Measurements from ENCODE around the gene NDST4.

DNA sequence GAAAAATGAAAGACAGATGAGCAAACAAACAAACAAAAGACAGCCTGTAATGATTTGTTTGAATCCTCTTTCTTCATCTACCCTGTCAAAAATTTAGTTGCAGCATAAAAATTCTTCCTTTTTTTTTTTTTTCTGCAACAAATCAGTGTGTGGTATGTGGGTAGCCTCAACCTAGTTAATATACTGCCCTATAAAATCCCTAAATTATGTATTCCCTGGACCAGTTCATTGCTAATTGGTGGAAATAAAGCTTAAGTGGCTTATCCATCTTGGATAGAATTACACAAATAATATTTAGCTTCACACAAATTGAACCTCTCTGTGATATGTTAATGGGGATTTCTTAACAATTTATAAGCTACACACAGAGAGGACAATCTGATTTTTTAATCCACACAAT lies 208.4 kb downstream of the NDST4 start:
- TF ChIP-seq, protein P1, sequence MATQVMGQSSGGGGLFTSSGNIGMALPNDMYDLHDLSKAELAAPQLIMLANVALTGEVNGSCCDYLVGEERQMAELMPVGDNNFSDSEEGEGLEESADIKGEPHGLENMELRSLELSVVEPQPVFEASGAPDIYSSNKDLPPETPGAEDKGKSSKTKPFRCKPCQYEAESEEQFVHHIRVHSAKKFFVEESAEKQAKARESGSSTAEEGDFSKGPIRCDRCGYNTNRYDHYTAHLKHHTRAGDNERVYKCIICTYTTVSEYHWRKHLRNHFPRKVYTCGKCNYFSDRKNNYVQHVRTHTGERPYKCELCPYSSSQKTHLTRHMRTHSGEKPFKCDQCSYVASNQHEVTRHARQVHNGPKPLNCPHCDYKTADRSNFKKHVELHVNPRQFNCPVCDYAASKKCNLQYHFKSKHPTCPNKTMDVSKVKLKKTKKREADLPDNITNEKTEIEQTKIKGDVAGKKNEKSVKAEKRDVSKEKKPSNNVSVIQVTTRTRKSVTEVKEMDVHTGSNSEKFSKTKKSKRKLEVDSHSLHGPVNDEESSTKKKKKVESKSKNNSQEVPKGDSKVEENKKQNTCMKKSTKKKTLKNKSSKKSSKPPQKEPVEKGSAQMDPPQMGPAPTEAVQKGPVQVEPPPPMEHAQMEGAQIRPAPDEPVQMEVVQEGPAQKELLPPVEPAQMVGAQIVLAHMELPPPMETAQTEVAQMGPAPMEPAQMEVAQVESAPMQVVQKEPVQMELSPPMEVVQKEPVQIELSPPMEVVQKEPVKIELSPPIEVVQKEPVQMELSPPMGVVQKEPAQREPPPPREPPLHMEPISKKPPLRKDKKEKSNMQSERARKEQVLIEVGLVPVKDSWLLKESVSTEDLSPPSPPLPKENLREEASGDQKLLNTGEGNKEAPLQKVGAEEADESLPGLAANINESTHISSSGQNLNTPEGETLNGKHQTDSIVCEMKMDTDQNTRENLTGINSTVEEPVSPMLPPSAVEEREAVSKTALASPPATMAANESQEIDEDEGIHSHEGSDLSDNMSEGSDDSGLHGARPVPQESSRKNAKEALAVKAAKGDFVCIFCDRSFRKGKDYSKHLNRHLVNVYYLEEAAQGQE (IDR thresholded peaks at IDR 0.05; ENCODE audit: low read depth), result no peak
- TF ChIP-seq SRF (IDR thresholded peaks at IDR 0.05; ENCODE audit: low read depth) (no peak), POLR2A (IDR thresholded peaks at IDR 0.05; ENCODE audit: borderline replicate concordance, extremely low read depth, insufficient read depth, insufficient read length) (no peak), ZNF274 (IDR thresholded peaks at IDR 0.05; ENCODE audit: low read depth, low read length) (no peak), POLR2AphosphoS5 (IDR thresholded peaks at IDR 0.05; ENCODE audit: low read depth, low read length) (no peak), EZH2phosphoT487 (IDR thresholded peaks at IDR 0.05; ENCODE audit: borderline replicate concordance) (no peak), ELF1 (IDR thresholded peaks at IDR 0.05; ENCODE audit: borderline replicate concordance, low read depth) (no peak), SIN3A (IDR thresholded peaks at IDR 0.05; ENCODE audit: low read depth) (no peak), EGR1 (IDR thresholded peaks at IDR 0.05; ENCODE audit: low read depth) (no peak), EZH2 (IDR thresholded peaks at IDR 0.05) (no peak)
- TF ChIP-seq, protein P2, sequence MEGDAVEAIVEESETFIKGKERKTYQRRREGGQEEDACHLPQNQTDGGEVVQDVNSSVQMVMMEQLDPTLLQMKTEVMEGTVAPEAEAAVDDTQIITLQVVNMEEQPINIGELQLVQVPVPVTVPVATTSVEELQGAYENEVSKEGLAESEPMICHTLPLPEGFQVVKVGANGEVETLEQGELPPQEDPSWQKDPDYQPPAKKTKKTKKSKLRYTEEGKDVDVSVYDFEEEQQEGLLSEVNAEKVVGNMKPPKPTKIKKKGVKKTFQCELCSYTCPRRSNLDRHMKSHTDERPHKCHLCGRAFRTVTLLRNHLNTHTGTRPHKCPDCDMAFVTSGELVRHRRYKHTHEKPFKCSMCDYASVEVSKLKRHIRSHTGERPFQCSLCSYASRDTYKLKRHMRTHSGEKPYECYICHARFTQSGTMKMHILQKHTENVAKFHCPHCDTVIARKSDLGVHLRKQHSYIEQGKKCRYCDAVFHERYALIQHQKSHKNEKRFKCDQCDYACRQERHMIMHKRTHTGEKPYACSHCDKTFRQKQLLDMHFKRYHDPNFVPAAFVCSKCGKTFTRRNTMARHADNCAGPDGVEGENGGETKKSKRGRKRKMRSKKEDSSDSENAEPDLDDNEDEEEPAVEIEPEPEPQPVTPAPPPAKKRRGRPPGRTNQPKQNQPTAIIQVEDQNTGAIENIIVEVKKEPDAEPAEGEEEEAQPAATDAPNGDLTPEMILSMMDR (IDR thresholded peaks at IDR 0.05 in 2 of 3, conservative IDR thresholded peaks at IDR 0.05 in 1 of 3; ENCODE audit: borderline replicate concordance in 1 of 3, insufficient read depth in 1 of 3, low read depth in 2 of 3, low read length in 2 of 3), result no peak
- TF ChIP-seq, protein P3, sequence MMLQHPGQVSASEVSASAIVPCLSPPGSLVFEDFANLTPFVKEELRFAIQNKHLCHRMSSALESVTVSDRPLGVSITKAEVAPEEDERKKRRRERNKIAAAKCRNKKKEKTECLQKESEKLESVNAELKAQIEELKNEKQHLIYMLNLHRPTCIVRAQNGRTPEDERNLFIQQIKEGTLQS (IDR thresholded peaks at IDR 0.05), result no peak
- TF ChIP-seq, protein P4, sequence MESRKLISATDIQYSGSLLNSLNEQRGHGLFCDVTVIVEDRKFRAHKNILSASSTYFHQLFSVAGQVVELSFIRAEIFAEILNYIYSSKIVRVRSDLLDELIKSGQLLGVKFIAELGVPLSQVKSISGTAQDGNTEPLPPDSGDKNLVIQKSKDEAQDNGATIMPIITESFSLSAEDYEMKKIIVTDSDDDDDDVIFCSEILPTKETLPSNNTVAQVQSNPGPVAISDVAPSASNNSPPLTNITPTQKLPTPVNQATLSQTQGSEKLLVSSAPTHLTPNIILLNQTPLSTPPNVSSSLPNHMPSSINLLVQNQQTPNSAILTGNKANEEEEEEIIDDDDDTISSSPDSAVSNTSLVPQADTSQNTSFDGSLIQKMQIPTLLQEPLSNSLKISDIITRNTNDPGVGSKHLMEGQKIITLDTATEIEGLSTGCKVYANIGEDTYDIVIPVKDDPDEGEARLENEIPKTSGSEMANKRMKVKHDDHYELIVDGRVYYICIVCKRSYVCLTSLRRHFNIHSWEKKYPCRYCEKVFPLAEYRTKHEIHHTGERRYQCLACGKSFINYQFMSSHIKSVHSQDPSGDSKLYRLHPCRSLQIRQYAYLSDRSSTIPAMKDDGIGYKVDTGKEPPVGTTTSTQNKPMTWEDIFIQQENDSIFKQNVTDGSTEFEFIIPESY (IDR thresholded peaks at IDR 0.05; ENCODE audit: extremely low read depth, insufficient replicate concordance, low read length), result no peak

All from HCT116 (cell line).